Right atrium auricular region (tissue), 2 donors: Measurements from ENCODE around the gene AOPEP. TPM values are rescaled to one million over a fixed set of nuclear protein-coding genes. Genes with fewer than 3 reads are reported as not detected.

ENCODE experiments used
- DNase-seq: peaks from one replicate; pipeline ENCODE4 v3.0.0-alpha.2; 2019; ENCODE audit warnings: low spot score
- H3K27ac ChIP-seq, 2 donors: fragments of 200-600 bp; sonication (generic); 1 replicate in 1 of 2; 2 replicates in 1 of 2; pipeline ENCODE4 v1.5.1; 2016 to 2019
- H3K27me3 ChIP-seq, 2 donors: fragments of 200-600 bp; sonication (generic); one replicate each; pipeline versions ENCODE4 v1.5.1 to v1.6.0; 2017 to 2019
- H3K36me3 ChIP-seq: fragments of 200-600 bp; sonication (generic); one replicate; pipeline ENCODE4 v1.5.1; 2016
- H3K4me1 ChIP-seq, 2 donors: fragments of 200-600 bp; sonication (generic); one replicate each; pipeline versions ENCODE4 v1.5.1 to v1.6.0; 2017 to 2019
- H3K4me3 ChIP-seq, 2 donors: fragments of 200-600 bp; sonication (generic); 1 replicate in 1 of 2; 2 replicates in 1 of 2; pipeline ENCODE4 v1.5.1; 2017 to 2019; ENCODE audit warnings: mild to moderate bottlenecking in 1 of 2, moderate library complexity in 1 of 2
- H3K9me3 ChIP-seq, 2 donors: fragments of 200-600 bp; sonication (generic); one replicate each; pipeline ENCODE4 v1.5.1; 2019
- total RNA-seq, 2 donors: library from RNA; depleted of rRNA; stranded (reverse); fragments of >200 nt; gene quantifications; one replicate each; pipeline ENCODE4 v1.1.0, GENCODE V29; 2016
- TF ChIP-seq, protein P1 (sequence below), 2 donors: fragments of 200-600 bp; sonication (generic); IDR thresholded peaks; one replicate each; pipeline ENCODE4 v1.5.1; 2019; ENCODE audit warnings: antibody characterized with exemption in 2 of 2

Gene AOPEP
- total RNA-seq, 2 donors from 2014 or later: 262 to 314 TPM

DNA sequence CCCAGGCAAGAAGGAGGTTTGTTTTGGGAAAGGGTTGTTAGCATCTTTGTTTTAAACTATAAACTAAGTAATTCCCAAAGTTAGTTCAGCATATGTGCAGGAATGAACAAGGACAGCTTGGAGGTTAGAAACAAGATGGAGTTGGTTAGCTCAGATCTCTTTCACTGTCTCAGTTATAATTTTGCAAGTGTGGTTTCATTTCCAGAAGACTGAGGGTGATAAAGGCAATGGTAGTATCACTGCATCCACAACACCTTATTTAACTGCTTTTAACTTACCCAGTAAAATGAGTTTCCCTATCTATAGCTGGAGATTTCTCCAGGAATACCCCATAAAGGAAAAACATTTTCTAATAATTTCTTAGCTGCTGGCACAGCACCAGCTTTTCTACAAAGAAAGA, 152.7 kb downstream of the AOPEP start:
- TF ChIP-seq, protein P1, sequence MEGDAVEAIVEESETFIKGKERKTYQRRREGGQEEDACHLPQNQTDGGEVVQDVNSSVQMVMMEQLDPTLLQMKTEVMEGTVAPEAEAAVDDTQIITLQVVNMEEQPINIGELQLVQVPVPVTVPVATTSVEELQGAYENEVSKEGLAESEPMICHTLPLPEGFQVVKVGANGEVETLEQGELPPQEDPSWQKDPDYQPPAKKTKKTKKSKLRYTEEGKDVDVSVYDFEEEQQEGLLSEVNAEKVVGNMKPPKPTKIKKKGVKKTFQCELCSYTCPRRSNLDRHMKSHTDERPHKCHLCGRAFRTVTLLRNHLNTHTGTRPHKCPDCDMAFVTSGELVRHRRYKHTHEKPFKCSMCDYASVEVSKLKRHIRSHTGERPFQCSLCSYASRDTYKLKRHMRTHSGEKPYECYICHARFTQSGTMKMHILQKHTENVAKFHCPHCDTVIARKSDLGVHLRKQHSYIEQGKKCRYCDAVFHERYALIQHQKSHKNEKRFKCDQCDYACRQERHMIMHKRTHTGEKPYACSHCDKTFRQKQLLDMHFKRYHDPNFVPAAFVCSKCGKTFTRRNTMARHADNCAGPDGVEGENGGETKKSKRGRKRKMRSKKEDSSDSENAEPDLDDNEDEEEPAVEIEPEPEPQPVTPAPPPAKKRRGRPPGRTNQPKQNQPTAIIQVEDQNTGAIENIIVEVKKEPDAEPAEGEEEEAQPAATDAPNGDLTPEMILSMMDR (IDR thresholded peaks at IDR 0.05): no peak
- Histone ChIP-seq H3K9me3 (no peaks in the 10 kb centered on the region), H3K27me3 (no peaks in the 10 kb centered on the region), H3K36me3 (no peaks in the 10 kb centered on the region), H3K4me1 (peaks cover 0 to 33% of the 10 kb centered on the region in 2 donors), H3K4me3 (no peak overlapping the region), H3K27ac (no peak overlapping the region)
- no peak for DNase-seq

DNA sequence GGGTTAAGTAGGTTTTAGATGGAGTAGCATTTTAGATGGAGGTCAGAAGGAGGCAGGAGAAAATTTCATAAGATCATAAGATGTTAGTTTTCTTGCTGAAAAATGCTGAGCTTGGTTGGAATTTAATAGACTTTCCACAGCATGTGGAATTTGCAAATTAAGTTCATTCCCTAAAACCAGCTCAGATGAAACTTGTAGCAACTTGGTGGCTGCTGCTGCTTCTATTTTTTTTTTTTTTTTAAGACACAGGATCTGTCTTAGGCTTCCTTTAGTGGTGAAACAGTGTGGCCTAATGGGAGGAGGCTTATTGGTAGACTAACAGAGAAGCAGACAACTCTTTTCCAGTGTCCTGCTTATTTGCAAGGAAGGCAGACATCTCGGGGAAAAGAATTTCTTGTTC, 154.5 kb downstream of the AOPEP start:
- peak overlapping the region; percentile 20 to 46 for H3K27ac ChIP-seq
- H3K4me1 ChIP-seq: peaks cover 0 to 39% of the 10 kb centered on the region in 2 donors

DNA sequence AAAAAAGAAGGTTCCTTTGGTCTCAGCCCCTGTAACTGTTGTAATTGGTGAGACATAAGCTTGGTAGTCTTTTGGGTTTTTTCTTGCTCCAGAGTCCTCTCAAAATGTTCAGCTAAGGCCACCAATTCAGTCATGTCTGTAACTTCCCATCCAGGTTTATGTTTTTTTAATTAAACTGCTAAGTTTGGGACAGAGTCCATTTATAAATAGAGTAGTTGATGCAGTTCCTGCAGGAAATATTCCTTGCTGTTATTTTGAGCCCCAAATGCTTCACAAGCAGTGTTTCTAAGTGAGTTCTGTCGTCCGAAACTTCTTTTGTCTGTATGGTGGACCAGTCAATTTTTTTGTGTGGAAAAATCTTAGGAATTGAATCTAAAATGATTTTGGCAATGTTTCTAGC, 155.0 kb downstream of the AOPEP start:
- Histone ChIP-seq H3K27me3 (no peaks in the 10 kb centered on the region), H3K36me3 (no peaks in the 10 kb centered on the region), H3K4me3 (no peak overlapping the region), H3K27ac (peak overlapping the region; percentile 20 to 46), H3K4me1 (peaks cover 0 to 39% of the 10 kb centered on the region in 2 donors), H3K9me3 (no peaks in the 10 kb centered on the region)
- TF ChIP-seq, protein P1 (IDR thresholded peaks at IDR 0.05): no peak
- no peak for DNase-seq

More for the DNA sequence above, 154.5 kb downstream of the AOPEP start:
- DNase-seq: no peak
- Histone ChIP-seq H3K9me3 (no peaks in the 10 kb centered on the region), H3K4me3 (no peak overlapping the region), H3K27me3 (no peaks in the 10 kb centered on the region), H3K36me3 (no peaks in the 10 kb centered on the region)
- TF ChIP-seq, protein P1 (IDR thresholded peaks at IDR 0.05): no peak

DNA sequence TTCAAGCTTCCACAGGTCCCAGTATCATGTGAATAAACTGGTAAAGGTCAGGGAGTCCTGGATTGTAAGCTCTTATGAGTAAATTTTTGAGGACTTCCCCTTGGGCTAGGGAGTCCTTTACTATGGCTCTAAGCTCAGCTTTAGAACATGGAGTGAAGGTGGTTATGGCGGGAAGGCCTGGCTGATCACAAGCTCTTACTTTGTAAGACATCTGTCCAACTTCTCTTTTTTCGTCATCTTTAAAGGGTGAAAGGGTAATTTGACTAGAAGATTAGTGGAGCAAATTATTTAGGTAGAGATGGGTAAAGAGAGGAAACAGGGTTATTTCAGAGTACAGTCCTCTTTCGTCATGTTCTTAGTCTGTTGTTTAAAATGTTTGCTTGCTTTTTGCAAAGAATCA, 155.4 kb downstream of the AOPEP start:
- DNase-seq: no peak
- Histone ChIP-seq H3K36me3 (no peaks in the 10 kb centered on the region), H3K4me3 (no peak overlapping the region), H3K9me3 (no peaks in the 10 kb centered on the region), H3K27ac (peak overlapping the region; percentile 46 to 71), H3K27me3 (no peaks in the 10 kb centered on the region), H3K4me1 (peaks cover 0 to 39% of the 10 kb centered on the region in 2 donors)
- TF ChIP-seq, protein P1 (IDR thresholded peaks at IDR 0.05): no peak

DNA sequence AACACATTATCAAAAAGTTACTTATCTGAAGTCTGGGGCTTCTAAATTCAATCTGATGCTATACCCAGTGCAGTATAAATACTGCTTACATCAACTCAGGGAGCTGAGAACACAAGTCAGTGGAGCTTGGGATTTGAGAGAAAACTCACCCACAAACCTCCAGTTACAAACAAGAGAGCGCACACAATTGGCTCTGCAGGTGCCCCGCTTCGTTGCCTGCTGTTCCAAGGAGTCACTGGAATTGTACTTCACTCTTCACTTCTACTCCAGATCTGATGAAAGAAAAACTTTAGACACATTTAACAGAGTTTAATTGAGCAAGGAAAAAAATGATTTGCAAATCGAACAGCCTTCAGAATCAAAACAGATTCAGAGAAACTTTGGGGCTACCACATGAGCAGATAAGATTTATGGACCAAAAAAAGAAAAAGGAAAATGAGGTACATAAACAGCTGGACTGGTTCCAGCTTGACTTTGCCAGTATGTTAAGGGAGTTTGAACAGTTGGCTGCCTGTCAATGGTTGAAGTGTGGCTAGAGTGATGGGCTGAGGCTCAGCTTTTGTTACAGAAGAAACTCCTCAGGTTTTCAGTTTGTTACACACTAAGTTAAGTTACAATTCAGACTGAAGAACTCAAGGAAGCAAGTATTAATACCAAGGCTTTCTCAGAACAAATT, 156.6 kb downstream of the AOPEP start:
- TF ChIP-seq, protein P1 (IDR thresholded peaks at IDR 0.05): no peak
- H3K4me1 ChIP-seq: peaks cover 0 to 39% of the 10 kb centered on the region in 2 donors
- H3K27me3 ChIP-seq: no peaks in the 10 kb centered on the region
- DNase-seq: no peak
- peak overlapping the region; percentile 9 to 71 for H3K27ac ChIP-seq
- H3K4me3 ChIP-seq: no peak overlapping the region
- H3K9me3 ChIP-seq: no peaks in the 10 kb centered on the region
- no peaks in the 10 kb centered on the region for H3K36me3 ChIP-seq
